HG03097 (cell line): Measurements from ENCODE around the gene C1QTNF6.
A peak's percentile ranks its signal among the peaks of the same experiment; 100 is the strongest.
"Not testable (repeated sequence)": the region's sequence is repeated elsewhere in the genome, so short reads cannot be mapped to it uniquely, and the experiment has no call there.

Experiments
- ATAC-seq: cut with Tn5 transposase; IDR thresholded peaks from one replicate; pipeline ENCODE4 v1.9.1; 2021; ENCODE audit not compliant: unreplicated experiment, low FRiP score

C1QTNF6 gene

DNA sequence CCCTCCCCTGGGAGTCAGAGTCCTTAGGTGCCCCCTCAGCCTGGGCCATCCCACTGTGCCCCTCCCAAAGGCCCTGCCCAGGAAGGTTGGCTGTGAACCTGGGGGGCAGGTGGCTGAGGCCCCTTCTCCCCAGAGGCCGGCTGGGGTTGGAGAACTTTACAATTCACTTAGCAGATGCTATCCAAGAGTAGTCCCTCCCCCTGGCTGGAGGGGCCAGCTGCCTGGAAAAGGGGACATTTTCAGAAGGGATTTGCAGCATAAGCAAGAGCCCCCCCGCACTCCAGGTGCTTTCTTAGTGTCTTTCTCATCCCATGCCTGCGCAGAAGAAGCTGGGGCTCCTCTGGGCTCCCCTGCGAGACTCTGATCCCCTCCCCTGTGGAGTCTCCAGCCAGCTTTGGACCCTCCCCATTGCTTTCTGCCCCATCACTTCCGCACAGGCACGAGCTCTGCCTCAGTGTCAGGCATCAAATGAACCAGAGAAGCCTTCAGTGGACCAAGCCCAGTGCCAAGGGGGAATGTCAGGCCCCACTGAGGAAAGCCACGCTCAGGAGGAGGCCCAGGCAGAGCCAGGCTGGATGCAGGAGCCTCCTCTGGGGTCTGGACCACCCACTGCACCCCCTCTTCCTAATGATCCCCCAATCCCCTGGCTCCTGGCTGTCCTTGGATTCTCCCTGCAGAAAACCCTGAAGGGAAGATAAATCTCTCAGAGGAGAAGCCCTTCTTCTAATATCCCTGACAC is 20.5 kb upstream of the C1QTNF6 start:
- ATAC-seq = no peak

DNA sequence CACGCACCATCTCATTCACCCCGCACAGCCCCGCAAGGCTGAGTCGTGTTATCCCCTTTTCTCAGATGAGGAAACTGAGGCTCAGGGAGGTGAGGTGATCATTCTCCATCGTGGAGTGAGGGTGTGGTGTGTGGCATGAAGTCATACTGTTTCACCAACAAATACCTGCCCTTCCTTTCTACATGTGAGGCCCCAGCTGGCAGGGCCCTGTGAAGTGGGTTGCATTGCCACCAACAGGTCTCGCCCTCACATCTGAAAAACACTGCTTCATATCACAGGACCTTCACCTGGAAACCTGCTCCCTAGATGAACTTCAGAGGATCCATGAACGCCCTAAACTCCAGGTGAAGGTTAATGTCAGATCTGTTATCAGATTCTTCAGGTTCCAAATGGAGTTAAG is 19.9 kb upstream of the C1QTNF6 start:
- ATAC-seq = no peak

DNA sequence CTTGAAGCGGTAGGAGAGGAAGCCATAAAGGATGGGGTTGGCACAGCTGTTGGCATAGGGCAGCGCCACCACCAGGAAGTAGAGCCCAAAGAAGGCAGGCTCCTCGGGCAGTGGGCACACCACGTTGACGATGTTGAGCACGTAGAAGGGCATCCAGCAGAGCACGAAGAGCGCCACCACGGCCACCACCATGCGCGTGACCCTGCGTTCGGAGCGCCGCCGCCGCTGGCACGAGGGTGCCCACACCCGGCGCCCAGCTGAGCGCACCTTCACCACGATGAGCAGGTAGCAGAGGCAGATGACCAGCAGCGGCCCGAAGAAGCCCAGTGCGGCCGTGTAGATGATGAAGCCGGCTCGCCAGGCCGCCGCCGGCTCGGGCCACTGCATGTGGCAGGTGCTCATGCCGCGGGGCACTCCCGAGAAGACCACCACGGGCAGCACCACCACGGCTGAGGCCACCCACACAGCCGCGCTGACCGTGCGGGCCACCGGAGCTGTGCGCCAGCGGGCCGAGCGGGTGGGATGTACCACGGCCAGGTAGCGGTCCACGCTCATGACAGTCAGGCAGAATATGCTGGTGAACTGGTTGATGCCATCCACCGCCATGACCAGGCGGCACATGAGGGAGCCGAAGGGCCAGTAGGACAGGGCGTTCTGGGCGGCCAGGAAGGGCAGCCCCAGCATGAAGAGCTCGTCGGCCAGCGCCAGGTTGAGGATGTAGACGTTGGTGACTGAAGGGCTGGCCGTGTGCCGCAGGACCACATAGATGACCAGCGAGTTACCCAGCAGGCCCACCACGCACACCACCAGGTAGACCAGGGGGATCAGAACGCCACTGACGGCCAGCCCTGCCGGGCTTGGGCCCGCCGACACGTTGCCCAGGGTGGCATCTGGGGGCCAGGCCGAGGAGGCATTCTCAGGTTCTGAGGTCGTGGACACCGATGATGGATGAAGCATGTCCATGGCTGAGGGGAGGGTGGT is 19.1 kb upstream of the C1QTNF6 start:
- ATAC-seq = no peak

DNA sequence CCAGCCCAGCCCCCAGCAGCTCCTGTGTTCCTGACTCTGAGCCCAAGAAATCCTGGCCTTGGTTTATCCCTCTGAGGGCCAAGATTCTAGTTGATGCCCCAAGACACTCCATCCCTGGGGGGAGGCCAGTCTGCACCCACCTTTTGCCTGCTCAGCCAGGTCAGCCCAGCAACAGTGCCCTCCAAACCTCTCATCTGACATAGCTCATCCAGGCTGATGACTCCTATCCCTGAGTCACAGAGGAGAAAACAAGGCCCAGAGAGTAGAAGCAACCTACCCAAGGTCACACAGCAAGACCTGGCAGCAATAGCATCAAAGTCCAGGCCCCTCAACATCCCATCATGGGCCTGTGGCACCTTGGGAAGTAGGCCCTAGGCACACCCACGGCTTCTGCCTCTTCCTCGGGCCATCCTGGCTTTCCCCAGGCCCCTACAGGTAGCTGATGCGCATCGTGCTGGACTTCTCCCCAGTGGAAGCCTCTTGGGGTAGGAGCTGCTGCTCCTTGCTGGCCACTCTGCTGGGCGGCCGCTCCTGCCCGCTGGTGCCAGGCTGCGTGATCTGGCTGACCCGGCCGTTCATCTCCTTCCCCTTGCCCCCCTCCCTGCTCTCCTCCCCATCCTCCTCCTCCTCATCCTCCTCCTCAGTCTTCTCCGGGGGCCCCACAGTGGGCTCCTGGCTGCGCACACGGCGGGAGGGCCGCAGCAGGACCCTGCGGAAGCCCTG is 18.2 kb upstream of the C1QTNF6 start:
- ATAC-seq = no peak

DNA sequence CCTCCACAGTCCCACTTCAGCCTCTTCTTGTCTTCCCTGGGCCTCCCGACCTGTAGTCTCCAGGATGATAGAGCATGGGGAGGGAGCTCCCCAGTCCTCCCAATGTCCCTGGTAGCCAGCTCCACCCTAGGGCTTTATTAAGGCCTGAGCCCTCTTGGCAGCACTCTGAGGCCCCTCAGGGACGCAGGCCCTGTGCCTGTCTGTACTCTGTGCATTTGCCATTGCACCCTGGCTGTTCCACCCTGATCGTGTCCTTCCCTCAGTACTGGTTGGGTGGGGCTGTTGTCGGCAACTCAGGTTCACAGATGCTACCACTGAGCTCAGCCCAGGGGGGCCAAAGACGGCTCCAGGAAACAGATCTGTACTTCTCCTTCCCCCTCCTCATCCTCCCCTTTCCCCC is 17.0 kb upstream of the C1QTNF6 start:
- no peak for ATAC-seq

DNA sequence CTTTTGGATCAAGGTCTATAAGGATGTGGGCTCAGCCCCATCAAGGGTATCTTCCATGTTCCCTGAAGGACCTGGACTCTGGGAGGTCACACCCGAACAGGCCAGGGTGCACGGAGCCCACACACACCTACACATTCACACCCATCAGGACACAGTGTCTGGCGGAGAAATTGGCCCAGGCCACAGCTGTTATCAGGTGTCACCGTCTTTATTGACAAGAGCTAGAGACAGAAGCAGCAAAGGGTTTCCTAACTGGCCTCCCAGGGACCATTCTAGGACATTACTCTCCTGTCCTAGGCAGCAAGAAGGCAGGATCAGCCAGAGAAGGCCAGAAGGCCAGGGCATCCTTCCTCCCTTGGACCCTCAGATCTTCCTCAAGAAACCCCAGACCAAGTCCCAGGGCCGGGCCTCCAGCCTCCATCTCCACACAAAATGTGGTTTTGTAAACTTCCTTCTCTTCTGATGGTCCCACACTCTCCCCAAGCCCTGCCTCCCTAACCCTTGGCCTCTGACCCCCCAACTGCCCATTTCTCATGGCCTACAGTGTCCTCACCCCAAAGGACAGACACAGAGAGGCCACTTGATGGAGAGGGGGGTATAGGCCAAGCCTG is 16.1 kb upstream of the C1QTNF6 start:
- no peak for ATAC-seq

DNA sequence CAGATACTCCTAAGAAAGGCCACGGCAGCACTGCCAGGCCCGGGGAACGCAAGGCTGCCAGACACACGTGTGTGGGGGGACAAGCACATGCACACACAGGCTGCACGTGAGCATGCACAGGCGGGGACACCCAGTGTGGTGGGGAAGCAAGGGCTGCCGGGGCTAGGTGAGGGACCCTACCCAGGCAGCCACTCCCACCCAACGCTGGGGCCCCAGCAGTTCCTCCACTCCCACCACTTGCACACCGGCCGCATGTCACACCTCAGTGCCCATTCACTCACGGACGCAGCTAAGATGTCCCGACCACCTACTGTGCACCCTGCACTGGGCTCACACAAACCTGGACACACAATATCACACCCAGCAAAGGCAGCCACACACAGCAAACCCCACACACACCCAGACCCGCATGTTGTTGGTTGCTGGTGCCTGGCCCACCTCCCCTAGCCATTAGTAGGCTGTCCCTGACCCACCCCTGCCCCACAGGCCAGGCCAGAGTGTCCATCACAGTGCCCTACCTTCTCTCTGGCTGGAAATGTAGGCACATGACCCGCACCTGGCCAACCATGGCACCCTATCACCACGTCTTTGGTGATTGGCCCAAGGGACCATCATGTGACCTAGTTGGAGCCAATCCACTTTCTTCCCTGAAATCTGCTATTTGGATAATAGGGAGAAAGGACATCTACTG is 15.5 kb upstream of the C1QTNF6 start:
- no peak for ATAC-seq

DNA sequence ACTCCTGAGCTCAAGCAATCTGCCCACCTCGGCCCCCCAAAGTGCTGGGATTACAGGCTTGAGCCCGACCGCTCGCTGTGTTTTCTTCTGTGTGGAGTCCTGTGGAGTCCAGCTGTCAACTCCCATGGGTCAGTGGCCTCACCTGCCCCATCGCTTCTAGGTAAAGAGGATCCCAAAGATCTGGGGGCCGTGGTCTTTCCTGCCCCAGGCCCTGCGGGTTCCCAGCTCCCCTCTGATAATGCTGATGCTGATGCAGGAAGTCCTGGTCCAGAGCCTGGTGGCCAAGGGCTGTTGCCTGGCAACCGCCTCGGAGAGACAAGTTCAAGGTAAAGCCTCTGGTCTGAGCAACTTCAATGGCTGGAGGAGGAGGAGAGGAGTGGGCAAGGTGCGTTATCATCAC is 14.7 kb upstream of the C1QTNF6 start:
- ATAC-seq = no peak

DNA sequence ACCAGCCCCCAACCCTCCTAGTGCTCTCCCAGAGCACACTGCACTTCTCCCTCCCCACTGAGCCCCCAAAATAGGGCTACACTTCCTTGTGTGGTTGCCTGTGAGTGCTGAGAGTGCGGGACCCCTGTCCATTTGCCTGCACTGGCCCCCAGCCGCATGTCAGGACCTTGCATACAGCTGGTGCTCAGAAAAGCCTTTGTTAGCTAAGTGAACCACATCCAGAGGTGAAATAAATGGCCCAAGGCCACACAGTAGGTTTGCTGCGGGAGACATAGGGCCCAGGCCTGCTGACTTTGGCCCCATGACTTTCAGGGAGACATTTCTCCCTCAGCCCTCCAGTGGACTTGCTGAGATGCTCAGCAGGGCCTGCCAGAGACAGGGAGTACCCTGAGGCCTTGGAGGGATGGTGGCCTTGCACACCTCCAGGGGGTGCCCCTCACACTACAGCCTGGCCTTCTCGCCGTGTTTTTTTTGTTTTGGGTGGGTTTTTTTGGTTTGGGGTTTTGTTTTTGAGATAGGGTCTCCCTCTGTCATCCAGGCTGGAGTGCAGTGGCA is 14.0 kb upstream of the C1QTNF6 start:
- no peak for ATAC-seq

DNA sequence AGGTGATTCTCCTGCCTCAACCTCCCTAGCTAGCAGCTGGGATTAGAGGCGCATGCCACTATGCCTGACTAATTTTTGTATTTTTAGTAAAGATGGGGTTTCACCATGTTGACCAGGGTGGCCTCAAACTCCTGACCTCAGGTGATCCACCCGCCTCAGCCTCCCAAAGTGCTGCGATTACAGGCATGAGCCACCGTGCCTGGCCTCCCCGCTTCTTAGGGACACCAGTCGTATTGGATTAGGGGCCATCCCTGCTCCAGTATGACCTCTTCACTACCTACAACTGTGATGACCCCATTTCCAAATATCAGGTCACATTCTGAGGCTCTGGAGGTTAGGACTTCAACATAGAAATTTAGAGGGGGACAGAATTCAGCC is 13.4 kb upstream of the C1QTNF6 start:
- not testable (repeated sequence) for ATAC-seq

DNA sequence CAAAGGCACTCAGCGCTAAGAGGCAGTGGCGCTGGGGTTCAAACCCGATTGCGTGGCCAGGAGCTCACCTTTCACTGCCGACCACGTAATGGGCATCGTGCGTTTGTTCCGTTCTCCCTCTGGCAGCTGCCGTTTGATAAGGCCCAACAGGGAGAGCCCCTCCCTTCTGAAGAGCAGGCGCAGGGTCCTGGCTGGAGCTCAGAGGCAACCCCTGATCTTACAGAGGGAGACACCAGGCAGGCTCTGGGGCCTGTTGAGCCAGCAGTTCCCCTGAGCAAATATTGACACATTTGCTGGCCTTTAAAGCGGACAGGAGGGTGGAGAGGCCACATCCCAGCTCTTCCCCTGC is 11.7 kb upstream of the C1QTNF6 start:
- ATAC-seq = no peak

DNA sequence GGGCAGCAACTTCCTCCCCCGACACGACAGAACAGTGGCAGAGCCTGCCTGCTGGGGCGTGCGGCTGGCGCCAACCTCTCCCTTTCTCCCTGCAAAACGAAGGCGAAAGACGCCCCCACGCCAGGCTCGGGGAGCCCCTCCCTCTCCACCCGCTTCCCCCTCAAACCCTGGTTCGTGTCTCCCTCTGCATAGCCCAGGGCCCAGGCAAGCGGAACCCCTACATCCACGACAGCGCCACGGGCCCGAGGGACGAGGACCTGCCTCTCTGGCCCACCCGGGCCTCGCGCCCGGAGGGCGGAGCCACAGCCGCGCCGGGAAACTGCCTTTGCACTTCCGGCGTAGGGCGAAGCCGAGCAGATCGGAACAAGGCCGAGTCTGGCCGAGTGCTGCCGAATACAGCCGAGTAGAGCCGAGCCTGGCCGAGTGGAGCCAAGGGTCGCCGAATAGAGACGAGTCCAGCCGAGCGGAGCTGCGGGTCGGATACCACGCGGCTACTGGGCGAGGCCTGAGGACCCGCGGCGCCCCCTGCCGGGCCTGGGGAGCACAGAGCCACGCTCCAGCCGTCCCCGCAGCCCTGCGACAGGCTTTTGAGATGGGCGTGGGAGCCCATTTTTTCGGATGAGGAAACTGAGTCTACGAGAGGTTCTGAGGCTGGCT is 11.2 kb upstream of the C1QTNF6 start:
- ATAC-seq = peak; percentile 93

DNA sequence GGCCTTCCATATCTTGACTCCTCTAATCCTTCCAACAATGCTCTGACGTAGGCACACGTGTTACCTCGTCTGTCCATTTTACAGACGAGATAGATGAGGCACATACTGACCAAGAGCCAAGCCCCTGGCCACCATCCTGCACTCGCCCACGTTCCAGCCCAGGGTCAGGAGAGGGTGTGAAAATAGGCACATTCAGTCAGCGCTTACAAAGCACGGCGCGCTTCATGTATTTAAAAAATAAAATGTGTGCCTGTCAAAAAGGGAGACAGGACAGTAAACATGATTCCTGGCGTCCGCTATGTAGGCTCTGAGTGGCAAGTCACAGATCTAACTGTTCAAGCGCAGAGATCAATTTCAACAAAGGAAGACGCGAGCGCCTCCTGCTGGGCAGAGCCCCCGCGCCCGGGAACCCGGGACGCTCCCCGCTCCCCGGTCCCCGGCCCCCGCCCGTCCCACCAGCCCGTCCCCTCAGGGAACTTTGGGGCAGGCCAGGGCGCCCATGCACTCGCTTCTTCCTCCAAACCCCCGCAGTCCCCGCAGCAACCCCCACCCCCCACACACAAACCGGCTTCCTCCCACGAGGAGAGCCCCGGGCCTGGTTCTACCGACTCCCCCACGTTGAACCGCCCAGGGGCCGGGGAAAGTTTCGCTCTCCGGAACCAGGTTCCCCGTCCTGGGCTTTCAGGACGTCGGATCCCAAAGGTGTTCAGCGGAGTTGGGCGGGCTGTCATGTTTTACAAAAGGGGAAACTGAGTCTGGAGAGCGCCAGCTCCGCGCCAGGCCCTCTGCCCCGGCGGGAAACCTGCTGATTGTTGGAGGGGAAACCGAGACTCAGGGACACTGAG is 10.4 kb upstream of the C1QTNF6 start:
- peak; percentile 31 for ATAC-seq

DNA sequence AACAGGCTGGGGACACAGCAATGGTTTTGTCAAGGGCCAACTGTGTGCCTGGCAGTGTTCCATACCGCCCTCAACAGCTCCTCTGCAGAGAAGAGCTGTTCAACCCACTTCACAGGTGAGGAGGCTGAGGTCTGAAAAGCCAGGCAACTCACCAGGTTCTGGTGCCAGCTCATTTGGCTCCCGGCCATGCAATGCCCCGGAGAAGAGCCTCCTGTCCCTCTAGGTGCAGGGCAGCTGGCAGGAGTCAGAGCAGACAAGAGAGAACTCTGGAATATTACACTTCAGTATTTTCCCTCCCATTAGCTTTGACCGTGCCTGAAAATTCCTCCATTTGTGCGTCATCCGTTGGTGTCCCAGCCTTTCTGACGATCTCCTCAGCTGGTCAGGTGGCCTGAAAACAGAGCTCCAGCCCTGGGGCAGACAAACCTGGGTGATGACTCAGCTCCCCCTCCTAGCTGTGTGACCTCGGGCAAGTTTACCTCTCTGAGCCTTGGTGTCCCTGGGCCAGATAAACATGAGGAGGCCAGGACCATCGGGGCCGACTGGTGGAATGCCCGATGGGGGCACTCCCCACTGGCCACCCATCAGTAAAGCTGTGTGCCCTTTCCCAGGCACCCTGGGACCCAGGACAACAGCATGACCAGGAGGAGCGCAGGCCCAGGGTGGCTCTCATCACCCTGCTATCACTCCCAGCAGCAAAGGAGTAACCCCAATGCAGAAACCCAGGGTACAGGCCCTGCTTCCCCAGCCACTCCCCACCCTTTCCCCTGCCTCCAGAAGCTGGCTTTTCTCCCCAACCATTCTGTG is 9.6 kb upstream of the C1QTNF6 start:
- ATAC-seq = no peak

DNA sequence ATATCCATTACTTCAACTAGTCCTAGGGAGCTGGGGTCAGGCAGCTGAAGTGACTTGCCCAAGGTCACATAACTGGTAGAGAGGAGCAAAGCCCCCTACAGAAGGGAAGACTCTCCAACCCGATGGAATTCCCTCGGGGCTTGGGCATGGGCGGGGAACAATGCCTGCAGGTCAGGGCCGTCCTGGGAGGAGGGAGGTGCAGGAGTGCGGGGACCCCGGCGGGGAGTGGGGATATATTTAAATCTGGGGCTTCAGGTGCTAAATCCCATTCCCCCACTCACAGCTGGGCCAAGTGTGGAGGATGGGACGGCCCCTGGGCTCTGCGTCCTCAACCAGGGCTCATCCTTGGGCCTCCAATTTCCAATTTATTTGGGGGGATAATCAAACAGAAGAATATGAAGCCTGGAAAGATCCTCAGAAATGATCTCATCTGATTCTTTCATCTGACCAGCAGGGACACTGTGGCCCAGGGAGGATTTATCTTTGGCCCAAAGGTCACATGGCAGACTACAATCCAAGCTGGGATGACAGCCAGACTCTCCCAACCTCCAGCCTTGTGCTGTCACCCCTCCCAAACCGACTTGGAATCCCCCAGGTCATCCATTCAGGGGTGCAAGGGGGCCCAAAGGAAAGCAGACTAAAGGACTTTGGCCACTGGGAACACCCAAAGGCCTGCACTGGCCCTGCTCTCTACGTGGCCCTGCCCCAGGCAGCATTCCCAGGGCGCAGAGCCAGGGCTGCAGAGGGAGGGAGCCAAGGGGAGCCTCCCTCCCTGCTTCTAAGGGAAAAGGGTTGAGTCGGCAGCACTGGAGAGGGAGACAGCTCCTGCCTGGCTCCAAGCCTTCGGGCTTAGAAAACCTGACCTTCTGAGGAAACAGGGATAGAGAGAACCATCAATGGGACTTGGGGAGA is 8.7 kb upstream of the C1QTNF6 start:
- ATAC-seq = no peak

DNA sequence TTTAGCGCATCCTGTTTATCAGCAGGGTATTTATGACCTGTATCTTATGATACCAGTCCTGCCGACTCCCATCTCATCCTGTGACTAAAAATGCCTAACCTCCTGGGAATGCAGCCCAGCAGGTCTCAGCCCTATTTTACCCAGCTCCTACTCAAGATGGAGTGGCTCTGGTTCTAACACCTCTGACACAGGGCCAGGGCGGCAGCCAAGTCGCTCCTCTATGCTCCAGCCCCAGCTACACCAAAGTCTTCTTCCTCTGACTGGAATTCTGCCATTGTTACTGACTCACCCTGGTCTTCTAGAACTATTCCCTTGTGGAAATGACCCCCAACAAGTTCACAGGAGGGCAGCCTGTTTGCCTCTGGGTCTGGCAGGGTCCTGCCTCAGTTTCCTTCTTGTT is 7.9 kb upstream of the C1QTNF6 start:
- no peak for ATAC-seq

DNA sequence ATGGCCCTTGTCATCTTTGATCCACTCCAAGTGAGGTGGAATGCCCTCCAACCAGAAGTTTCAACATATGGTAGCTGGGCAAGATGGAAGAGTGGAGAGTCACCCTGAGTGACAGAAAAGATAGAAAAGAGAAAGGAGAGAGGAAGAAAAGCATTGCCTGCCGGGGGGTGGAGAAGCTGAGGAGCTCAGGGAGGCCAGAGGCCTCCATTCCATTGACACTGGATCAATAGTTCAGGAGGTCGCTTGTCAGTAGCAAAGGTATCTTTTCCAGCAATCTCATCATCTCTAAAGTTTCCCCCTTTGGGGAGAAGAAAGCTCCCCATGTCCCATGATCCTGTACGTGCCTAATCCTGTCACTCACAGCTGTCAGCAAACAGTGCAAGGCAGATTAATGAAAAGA is 6.7 kb upstream of the C1QTNF6 start:
- ATAC-seq = no peak
